Mucosa of descending colon (tissue), 3 donors: ENCODE results near the gene STMN3. TPM values are rescaled to one million over a fixed set of nuclear protein-coding genes. Genes with fewer than 3 reads are reported as not detected.

Experiments
- ATAC-seq: fragments of 200-7000 bp; cut with Tn5 transposase; one replicate; pipeline ENCODE4 v1.9.1; 2020; ENCODE audit warnings: mild to moderate bottlenecking, moderate library complexity
- DNase-seq, 3 donors: peaks; one replicate each; pipeline ENCODE4 v3.0.0-alpha.2; 2020
- H3K36me3 ChIP-seq: fragments of 200-600 bp; one replicate; pipeline ENCODE4 v1.8.0; 2021; ENCODE audit warnings: low read depth, mild to moderate bottlenecking
- H3K4me1 ChIP-seq: fragments of 200-600 bp; one replicate; pipeline ENCODE4 v1.8.0; 2021; ENCODE audit warnings: low read depth, mild to moderate bottlenecking
- H3K4me3 ChIP-seq: fragments of 200-600 bp; one replicate; pipeline ENCODE4 v1.8.0; 2021; ENCODE audit warnings: mild to moderate bottlenecking
- H3K9me3 ChIP-seq: fragments of 200-600 bp; one replicate; pipeline ENCODE4 v1.8.0; 2021; ENCODE audit warnings: mild to moderate bottlenecking
- intact Hi-C, 2 donors: fragments of 100-400 bp; cut with DNase I in 1 of 2; cut with micrococcal nuclease in 1 of 2; formaldehyde crosslinking; loops; one replicate each; pipeline versions ENCODE4 v1.11.0 to v1.11.1; 2022; cut with DNase I, micrococcal nuclease
- total RNA-seq, 3 donors: library from RNA; stranded (reverse); fragmentation: NEBNext Ultra II Directional in 2 of 3; extraction: Animal tissue kit (Norgen Biotek cat#: 25700) in 2 of 3; gene quantifications; one replicate each; pipeline versions ENCODE4 v1.2.1 to v1.2.4, GENCODE V29; 2021 to 2023
- TF ChIP-seq, protein P1 (sequence below): fragments of 200-600 bp; IDR thresholded peaks from one replicate; pipeline ENCODE4 v1.8.0; 2022; ENCODE audit warnings: antibody characterized with exemption, mild to moderate bottlenecking
- donor health status: DM: no; HTN: no; CAD: no; lungs with moderate emphysema.
- donor health status: DM: no; HTN: no; CAD: no.
- donor health status: DM: no; HTN: yes; CAD: no.

Gene STMN3
- total RNA-seq, 3 donors from 2014 or later, result 2.7 to 19.7 (median 6.7) TPM

DNA sequence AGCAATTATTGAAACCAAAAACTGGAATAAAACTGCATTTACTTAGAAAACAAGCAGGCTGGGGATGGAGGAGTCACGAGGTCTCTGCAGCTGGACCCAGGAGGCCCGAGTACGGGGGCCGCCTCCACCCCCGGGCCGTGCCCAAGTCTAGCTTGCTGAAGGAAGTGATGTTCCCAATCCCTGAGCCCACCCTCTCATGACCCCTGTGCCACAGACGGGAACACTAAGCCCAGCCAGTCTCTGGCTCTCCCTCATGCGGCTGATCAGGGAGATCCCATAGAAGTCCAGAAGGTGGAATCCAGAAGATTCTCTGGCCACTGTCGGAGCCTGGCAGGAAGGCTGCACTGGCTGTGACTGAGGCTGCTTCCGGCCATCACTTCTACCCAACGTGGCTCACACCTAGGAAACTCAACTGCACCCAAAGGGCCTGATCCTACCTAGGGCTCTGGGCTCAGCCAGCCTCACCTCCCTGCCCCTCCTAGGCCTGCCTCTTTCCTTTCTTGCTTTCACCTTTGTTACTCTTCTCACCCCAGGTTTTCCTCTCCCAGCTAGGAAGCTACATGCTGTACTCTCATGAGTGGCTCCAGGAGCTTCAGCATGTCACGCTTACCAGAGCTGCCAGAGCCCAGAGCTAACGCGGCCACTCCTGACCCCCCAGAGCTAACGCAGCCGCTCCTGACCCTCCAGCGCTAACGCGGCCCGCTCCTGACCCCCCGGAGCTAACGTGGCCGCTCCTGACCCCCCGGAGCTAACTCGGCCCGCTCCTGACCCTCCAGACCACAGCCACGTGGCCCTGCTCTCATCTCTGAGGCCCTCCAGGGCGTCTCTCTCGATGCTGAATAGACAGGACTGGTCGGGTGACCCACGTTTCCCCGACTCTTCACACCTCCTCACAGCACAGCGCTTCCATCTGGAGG lies 54.5 kb downstream of the STMN3 start:
- DNase-seq (peak in 1 of 3 donors; percentile 33), ATAC-seq (no peak)
- H3K4me3 ChIP-seq, result no peak overlapping the region
- no peaks in the 10 kb centered on the region for H3K4me1 ChIP-seq
- intact Hi-C loops, result no loop called here
- H3K36me3 ChIP-seq, result no peaks in the 10 kb centered on the region
- TF ChIP-seq, protein P1, sequence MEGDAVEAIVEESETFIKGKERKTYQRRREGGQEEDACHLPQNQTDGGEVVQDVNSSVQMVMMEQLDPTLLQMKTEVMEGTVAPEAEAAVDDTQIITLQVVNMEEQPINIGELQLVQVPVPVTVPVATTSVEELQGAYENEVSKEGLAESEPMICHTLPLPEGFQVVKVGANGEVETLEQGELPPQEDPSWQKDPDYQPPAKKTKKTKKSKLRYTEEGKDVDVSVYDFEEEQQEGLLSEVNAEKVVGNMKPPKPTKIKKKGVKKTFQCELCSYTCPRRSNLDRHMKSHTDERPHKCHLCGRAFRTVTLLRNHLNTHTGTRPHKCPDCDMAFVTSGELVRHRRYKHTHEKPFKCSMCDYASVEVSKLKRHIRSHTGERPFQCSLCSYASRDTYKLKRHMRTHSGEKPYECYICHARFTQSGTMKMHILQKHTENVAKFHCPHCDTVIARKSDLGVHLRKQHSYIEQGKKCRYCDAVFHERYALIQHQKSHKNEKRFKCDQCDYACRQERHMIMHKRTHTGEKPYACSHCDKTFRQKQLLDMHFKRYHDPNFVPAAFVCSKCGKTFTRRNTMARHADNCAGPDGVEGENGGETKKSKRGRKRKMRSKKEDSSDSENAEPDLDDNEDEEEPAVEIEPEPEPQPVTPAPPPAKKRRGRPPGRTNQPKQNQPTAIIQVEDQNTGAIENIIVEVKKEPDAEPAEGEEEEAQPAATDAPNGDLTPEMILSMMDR, result no peak
- no peaks in the 10 kb centered on the region for H3K9me3 ChIP-seq

- peak in 1 of 3 donors; percentile 31 for DNase-seq
- H3K9me3 ChIP-seq, result no peaks in the 10 kb centered on the region
- intact Hi-C loops, result no loop called here
- TF ChIP-seq, protein P1, result no peak
- H3K4me3 ChIP-seq, result no peak overlapping the region
- ATAC-seq, result no peak
- no peaks in the 10 kb centered on the region for H3K36me3 ChIP-seq
- H3K4me1 ChIP-seq, result no peaks in the 10 kb centered on the region
These were observed 55.4 kb downstream of the STMN3 start for GRCh38 chr20:63597651-63598478.

DNA sequence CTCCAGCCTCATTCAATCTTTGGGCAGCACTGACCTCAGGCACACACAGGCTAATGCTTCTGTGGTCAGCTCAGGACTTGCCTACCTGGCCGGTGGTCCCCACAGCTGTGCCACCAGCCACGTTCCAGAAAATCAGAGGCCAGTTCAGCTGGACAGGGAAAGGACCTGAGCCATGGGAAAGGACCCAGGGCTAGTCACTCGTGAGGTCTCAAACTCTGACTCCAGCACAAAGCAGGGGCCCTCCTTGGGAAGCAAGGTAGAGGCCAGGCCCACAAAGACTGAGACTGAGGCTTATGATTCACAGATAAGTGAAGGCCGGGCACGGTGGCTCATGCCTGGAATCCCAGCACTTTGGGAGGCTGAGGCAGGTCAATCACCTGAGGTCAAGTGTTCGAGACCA lies 56.8 kb downstream of the STMN3 start:
- DNase-seq (peak in 1 of 3 donors; percentile 24), ATAC-seq (no peak)
- no peaks in the 10 kb centered on the region for H3K4me1 ChIP-seq
- TF ChIP-seq, protein P1, result no peak
- H3K36me3 ChIP-seq, result peaks cover 3% of the 10 kb centered on the region
- H3K4me3 ChIP-seq, result no peak overlapping the region
- intact Hi-C loops, result no loop called here
- no peaks in the 10 kb centered on the region for H3K9me3 ChIP-seq

DNA sequence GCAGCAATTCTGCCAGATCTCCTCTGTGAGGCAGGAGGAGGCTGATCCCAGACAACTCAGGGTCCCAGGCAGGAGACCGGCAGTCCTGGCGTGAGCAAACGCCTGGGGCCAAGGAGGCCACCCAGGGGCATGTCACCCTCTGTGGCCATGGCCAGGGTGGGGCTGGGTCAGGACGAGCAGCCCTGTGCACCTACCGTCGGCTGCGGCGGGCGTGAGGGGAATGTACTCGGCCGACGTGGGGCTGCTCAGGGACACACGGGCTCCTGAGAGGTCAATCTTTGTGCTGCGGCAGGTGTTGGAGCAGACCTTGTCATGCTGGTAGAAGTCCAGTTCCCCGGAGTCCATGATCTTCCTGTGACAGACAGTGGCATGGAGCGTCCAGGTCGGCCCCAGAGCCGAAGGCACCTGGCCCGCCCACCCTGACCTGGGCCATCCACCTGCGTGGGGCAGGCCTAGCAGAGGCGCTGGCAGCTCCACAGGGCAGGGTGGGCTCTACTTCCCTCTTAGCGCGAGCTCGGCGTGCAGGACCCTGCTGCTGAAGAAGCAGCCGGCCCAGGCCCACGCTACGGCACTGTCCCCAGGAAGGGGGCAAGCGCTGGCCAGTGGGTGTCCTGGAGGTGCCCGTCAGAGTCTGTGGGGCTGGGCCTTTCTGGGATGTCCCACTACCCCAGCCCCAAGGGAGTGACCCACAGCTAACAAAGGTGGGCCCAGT lies 57.7 kb downstream of the STMN3 start:
- TF ChIP-seq, protein P1, result no peak
- H3K4me3 ChIP-seq, result no peak overlapping the region
- no peaks in the 10 kb centered on the region for H3K4me1 ChIP-seq
- peak; percentile 7 for ATAC-seq
- peak in 1 of 3 donors; percentile 29 for DNase-seq
- H3K36me3 ChIP-seq, result peaks cover 3% of the 10 kb centered on the region
- no peaks in the 10 kb centered on the region for H3K9me3 ChIP-seq
- intact Hi-C loops, result no loop called here

DNA sequence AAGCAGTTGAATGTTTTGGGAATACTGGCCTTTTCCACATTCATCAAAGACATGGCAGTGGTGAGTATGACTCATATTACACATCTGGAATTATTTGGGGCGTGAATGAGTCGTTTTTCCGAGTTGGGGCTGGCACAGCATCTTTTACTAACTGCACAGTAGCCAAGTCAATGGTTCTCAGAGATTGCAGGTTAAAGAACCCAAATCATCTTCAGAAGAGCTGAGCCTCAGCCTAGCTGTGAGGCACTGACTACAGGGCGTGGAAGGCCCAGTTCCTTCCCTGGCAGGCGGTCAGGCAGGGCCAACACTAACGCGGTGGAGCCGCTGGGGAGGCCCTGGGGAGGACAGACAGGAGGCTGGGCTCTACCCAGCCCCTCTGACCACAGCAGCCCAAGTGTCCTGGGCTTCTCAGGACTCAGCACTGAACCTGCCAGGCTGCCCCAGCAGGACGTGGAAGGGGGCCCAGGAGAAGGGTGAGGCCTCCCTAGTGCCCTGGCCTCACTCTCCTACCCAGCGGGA lies 59.1 kb downstream of the STMN3 start:
- no peaks in the 10 kb centered on the region for H3K9me3 ChIP-seq
- ATAC-seq, result no peak
- H3K4me3 ChIP-seq, result no peak overlapping the region
- TF ChIP-seq, protein P1, result no peak
- DNase-seq, result peak in 1 of 3 donors; percentile 22
- H3K4me1 ChIP-seq, result no peaks in the 10 kb centered on the region
- intact Hi-C loops, result no loop called here
- H3K36me3 ChIP-seq, result peaks cover 3% of the 10 kb centered on the region
